ENCODE results near the gene TGIF1. TPM values are rescaled to one million over a fixed set of nuclear protein-coding genes. Genes with fewer than 3 reads are reported as not detected.
"Not testable (repeated sequence)": the region's sequence is repeated elsewhere in the genome, so short reads cannot be mapped to it uniquely, and the experiment has no call there.

The TGIF1 gene
- total RNA-seq, 4 donors from 2014 or later, result 37.3 to 75.7 (median 57.0) TPM

GRCh38 chr18:3411854-3412268, 38.1 kb upstream of the TGIF1 start:
- peak overlapping the region; percentile 28 to 59 (median 38) for H3K4me3 ChIP-seq
- peak overlapping the region in 3 of 4 donors; percentile 52 to 74 (median 68) for H3K27ac ChIP-seq
- H3K36me3 ChIP-seq, result no peaks in the 10 kb centered on the region
- no peaks in the 10 kb centered on the region for H3K9me3 ChIP-seq
- 11 to 25% methylated on average over 8 to 17 of the region's 28 CpGs for WGBS, 2 donors
- H3K4me1 ChIP-seq, result peaks cover 0 to 23% (median 0%) of the 10 kb centered on the region in 3 donors
- peaks cover 0 to 7% (median 0%) of the 10 kb centered on the region in 4 donors for H3K27me3 ChIP-seq
- DNase-seq, result no peak
- TF ChIP-seq, protein P1, sequence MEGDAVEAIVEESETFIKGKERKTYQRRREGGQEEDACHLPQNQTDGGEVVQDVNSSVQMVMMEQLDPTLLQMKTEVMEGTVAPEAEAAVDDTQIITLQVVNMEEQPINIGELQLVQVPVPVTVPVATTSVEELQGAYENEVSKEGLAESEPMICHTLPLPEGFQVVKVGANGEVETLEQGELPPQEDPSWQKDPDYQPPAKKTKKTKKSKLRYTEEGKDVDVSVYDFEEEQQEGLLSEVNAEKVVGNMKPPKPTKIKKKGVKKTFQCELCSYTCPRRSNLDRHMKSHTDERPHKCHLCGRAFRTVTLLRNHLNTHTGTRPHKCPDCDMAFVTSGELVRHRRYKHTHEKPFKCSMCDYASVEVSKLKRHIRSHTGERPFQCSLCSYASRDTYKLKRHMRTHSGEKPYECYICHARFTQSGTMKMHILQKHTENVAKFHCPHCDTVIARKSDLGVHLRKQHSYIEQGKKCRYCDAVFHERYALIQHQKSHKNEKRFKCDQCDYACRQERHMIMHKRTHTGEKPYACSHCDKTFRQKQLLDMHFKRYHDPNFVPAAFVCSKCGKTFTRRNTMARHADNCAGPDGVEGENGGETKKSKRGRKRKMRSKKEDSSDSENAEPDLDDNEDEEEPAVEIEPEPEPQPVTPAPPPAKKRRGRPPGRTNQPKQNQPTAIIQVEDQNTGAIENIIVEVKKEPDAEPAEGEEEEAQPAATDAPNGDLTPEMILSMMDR (IDR thresholded peaks at IDR 0.05), result no peak
- TF ChIP-seq POLR2A (IDR thresholded peaks at IDR 0.05), result no peak
- intact Hi-C loops (cut with DNase I), result no loop called here

GRCh38 chr18:3412528-3412927, 37.4 kb upstream of the TGIF1 start:
- Histone ChIP-seq H3K4me1 (peaks cover 0 to 23% (median 0%) of the 10 kb centered on the region in 3 donors), H3K4me3 (peak overlapping the region in 1 of 4 donors; percentile 59), H3K27ac (peak overlapping the region in 1 of 4 donors; percentile 52)
- DNase-seq; H3K27me3 ChIP-seq; H3K36me3 ChIP-seq; intact Hi-C loops (cut with DNase I); H3K9me3 ChIP-seq: not testable (repeated sequence)
- WGBS, 2 donors, result 37 to 45% methylated on average over 9 of the region's 9 CpGs

DNA sequence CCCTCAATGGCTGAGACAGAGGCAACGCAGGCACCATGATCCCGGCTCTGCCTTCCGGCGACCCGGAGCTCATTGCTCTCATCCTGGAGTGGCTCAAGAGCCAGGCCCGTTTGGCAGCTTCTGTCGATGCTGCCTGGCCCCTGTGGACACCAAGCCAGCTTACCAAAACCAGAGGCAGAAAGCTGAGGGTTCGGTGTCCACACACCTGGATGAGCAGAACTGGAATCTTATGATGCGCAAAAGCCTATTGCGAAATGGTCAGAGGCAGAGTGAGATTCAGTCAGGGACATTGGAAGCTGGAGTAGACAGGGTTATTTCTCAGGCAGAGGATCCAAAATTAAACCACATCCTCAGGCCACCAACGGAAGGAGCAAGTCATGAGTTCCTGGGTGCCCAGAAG, 34.9 kb upstream of the TGIF1 start:
- WGBS, 2 donors, result 90 to 98% methylated on average over 6 of the region's 11 CpGs
- TF ChIP-seq POLR2A (IDR thresholded peaks at IDR 0.05), result no peak
- TF ChIP-seq, protein P1 (IDR thresholded peaks at IDR 0.05), result no peak
- H3K4me3 ChIP-seq, result no peak overlapping the region
- H3K9me3 ChIP-seq, result no peaks in the 10 kb centered on the region
- intact Hi-C loops (cut with DNase I), result no loop called here
- no peaks in the 10 kb centered on the region for H3K36me3 ChIP-seq
- H3K4me1 ChIP-seq, result peaks cover 0 to 14% (median 0%) of the 10 kb centered on the region in 3 donors
- DNase-seq, result no peak
- no peak overlapping the region for H3K27ac ChIP-seq
- peaks cover 0 to 7% (median 0%) of the 10 kb centered on the region in 4 donors for H3K27me3 ChIP-seq

DNA sequence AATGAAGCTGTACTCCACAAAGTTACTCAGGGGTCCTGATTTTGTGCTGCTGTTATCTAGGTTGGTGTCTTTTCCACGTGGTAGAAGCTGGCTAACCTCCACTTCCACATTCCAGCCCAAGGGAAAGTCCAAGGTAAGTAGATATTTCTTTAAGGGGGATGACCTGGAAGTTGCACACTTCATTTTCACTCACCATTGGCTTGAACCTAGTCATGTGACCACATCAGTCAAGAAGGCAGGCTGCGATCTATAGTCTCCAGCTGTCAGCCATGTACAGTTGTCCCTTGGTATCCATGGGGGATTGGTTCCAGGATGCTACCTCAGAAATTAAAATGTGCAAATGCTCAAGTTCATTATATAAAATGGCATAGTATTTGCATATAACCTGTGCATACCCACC, 31.9 kb upstream of the TGIF1 start:
- intact Hi-C loops (cut with DNase I), result no loop called here

GRCh38 chr18:3420919-3421279, 29.1 kb upstream of the TGIF1 start:
- intact Hi-C loops (cut with DNase I), result no loop called here
- WGBS, 2 donors, result 90% methylated on average over 2 of the region's 2 CpGs
- no peaks in the 10 kb centered on the region for H3K36me3 ChIP-seq
- H3K27ac ChIP-seq, result no peak overlapping the region
- H3K27me3 ChIP-seq, result no peaks in the 10 kb centered on the region
- no peak for TF ChIP-seq POLR2A (IDR thresholded peaks at IDR 0.05)
- TF ChIP-seq, protein P1 (IDR thresholded peaks at IDR 0.05), result no peak
- H3K9me3 ChIP-seq, result no peaks in the 10 kb centered on the region
- H3K4me1 ChIP-seq, result peaks cover 0 to 12% (median 2%) of the 10 kb centered on the region in 3 donors
- DNase-seq, result no peak
- H3K4me3 ChIP-seq, result no peak overlapping the region

More for the DNA sequence above, 31.9 kb upstream of the TGIF1 start:
- no peak overlapping the region for H3K27ac ChIP-seq
- no peaks in the 10 kb centered on the region for H3K36me3 ChIP-seq
- H3K4me1 ChIP-seq, result no peaks in the 10 kb centered on the region
- H3K4me3 ChIP-seq, result no peak overlapping the region
- 81 to 85% methylated on average over 2 of the region's 2 CpGs for WGBS, 2 donors
- no peaks in the 10 kb centered on the region for H3K9me3 ChIP-seq
- H3K27me3 ChIP-seq, result no peaks in the 10 kb centered on the region
- TF ChIP-seq POLR2A (IDR thresholded peaks at IDR 0.05), result no peak
- TF ChIP-seq, protein P1 (IDR thresholded peaks at IDR 0.05), result no peak
- no peak for DNase-seq

DNA sequence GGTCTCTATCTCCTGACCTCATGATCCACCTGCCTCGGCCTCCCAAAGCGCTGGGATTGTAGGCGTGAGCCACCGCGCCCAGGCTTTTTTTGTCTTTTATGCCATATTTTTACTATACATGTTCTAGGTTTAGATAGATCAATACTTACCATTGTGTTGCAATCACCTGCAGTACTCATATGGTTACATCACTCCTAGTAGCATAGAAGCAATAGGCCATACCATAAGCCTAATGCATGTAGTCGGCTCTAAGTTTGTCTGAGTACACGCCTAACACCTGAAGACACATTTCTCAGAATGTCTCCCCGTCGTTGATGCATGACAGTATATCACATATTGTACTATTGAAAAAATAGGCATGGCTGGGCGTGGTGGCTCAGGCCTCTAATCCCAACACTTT, 27.1 kb upstream of the TGIF1 start:
- TF ChIP-seq, protein P1 (IDR thresholded peaks at IDR 0.05), result no peak
- no peak for TF ChIP-seq POLR2A (IDR thresholded peaks at IDR 0.05)
- Histone ChIP-seq H3K27ac (no peak overlapping the region), H3K36me3 (no peaks in the 10 kb centered on the region), H3K4me1 (peaks cover 0 to 12% (median 2%) of the 10 kb centered on the region in 3 donors), H3K4me3 (no peak overlapping the region), H3K27me3 (no peaks in the 10 kb centered on the region), H3K9me3 (no peaks in the 10 kb centered on the region)
- no peak for DNase-seq
- intact Hi-C loops (cut with DNase I), result no loop called here
- 85 to 89% methylated on average over 10 of the region's 10 CpGs for WGBS, 2 donors
